GM18868 (cell line): ENCODE data around the gene FOXO1.

Experiments used
- ATAC-seq: cut with Tn5 transposase; IDR thresholded peaks from one replicate; pipeline ENCODE4 v1.9.1; 2021; ENCODE audit warnings: mild to moderate bottlenecking, moderate library complexity; ENCODE audit not compliant: unreplicated experiment

FOXO1 gene

DNA sequence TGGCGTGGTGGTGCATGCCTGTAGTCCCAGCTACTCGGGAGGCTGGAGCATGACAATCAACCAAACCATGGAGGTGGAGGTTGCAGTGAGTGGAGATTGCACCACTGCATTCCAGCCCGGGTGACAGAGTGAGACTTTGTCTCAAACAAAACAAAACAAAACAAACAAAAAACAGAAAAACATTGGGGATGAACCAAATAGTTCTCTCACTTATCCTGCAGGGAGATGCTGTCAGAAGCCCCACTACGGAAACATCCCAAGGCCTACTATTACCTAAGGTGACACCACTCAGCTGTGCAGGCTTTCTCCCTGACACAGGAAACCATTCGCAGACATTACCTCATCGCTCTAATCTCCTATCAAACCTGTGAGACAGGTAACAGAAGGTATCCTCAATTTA is 113.5 kb downstream of the FOXO1 start:
- no peak for ATAC-seq

GRCh38 chr13:40550130-40550529 is 116.3 kb downstream of the FOXO1 start:
- no peak for ATAC-seq

GRCh38 chr13:40549500-40550094 is 116.8 kb downstream of the FOXO1 start:
- no peak for ATAC-seq

- ATAC-seq = no peak
Measured at GRCh38 chr13:40547591-40548315, 118.7 kb downstream of the FOXO1 start.

DNA sequence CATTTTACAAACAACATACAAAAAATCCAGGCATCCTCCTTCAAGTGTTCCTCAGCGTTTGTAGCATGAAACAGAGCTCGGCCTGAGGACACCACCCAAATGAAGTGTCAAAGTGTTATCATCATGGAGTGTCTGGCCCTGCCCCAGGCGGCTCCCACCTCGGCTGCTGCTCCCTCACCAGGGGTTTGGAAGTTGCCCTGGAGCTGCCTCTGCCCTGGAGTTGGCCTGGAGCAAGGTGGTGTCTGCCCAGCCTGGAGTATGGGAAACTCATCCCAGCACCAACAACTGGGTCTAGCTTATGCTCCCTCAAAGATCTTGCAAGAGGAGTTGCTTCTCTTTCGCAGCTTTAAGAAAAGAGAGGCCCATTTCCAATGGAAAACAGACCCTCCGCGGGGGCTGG is 120.4 kb downstream of the FOXO1 start:
- ATAC-seq = no peak

GRCh38 chr13:40540328-40541044 is 126.0 kb downstream of the FOXO1 start:
- ATAC-seq = no peak

DNA sequence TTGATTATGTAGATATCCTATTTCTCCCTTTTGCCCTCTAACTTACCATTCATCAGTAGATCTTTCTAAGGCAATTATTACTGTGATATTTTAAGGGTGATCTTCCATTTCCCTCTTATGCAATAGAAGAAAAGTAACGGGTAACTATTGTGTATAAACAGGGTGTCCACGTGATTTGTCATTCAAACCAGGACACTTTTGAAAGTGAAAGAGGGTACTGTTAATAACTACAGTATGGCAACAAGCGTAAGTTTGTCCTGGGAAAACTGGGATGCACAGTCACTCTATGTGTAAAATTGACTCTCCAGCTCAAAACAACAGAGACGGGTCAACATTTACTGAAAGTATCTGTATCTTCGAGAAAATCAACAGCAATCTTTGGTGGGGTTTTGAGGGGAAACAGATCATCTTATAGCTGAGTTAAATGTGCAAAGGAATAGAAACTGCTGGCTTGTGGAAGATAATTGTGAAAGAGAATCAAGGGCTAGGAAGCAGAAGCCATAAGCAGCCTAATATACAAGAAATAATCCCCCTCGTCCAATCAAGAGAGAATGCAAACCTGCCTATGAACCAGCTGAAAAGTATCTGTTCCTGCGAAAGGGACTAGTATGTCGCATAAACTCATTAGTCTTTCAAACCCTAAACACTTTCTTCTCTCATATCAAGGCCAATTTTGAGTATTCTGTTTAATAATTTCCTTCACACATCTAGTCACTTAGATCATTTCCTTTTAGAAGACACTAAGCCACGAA is 126.7 kb downstream of the FOXO1 start:
- no peak for ATAC-seq

DNA sequence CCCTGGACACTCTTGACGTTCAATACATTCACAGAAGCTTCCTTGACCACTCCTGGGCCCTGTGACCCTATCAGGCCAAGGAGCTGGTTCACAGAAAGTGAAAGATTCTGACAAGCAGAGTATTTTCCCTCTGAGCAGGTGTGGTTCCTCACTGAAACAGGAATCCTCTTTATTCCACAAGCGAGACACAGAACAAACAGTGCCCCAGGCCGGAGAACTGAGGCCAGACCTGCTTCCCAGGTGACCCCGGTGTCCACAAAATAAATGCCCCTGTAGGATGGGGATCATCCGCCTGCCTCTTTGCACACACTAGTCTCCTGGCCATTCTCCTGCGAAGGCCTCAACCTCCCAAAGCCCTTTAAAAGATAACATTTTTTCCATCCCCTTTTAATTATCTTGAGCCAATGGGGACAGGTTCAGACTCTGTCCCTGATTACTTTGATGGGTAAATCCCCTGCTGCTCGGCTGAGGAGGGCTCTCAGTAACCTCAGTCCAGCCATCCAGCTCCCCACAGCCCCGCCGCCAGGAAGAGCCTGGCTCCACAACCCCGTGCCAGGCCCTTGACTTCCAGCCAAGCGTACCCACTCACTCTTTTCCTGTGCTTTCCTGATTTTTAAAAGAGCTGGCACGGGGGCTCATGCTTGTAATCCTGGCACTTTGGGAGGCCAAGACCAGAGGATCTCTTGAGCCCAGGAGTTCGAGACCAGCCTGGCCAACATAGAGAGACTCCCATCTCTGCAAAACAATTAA is 129.1 kb downstream of the FOXO1 start:
- no peak for ATAC-seq

DNA sequence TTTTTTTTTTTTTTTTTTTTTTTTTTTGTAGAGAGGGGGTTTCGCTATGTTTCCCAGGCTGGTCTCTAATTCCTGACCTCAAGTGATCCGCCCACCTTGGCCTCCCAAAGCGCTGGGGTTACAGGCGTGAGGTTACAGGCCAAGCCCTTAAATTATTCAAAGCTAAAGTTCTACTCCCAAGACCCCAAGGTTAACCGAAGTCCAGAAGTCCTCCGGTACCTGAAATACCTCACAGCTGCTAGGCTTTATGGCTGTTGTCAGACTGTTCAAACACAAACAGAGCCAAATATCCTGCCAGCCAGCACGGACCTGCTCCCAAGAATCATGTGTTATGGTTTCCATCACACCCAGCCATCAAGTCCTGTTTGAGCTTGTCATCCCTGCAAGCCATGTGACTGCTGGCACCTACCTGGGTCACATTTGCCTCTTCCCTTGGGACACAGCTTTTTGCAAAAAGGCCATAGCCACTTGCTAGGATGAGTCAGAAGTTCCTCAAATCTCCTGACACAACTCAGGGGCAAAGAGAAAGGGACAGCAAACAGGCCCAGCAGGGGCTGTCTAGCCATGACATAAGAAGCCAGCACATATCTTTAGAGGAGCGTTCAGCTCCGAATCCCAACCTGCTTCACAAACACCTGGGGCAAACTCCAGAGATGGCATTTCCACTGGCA is 129.9 kb downstream of the FOXO1 start:
- no peak for ATAC-seq

DNA sequence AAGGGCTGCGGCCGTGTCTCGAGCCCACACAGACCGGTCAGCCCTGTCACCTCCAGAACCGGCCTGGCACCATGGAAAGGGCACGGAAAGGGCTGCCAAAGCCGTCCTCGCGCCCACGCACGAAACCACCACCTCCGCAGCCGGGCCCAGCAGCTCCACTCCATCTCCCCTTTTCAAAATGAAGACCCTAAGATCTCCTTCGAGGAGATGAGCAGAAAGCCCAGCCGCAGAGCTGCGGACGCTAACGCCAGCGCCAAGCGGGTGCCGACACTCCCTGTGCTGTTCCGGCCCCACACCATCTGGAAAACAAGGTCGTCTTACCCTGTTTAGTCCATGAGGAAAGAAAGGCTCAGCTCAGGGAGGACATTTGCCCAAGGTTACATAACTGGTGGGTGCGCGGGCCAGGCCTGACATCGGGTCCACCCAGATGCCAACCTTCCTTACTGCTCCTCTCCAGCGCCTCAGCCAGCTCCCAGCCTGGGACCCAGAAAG is 131.1 kb downstream of the FOXO1 start:
- ATAC-seq = no peak

DNA sequence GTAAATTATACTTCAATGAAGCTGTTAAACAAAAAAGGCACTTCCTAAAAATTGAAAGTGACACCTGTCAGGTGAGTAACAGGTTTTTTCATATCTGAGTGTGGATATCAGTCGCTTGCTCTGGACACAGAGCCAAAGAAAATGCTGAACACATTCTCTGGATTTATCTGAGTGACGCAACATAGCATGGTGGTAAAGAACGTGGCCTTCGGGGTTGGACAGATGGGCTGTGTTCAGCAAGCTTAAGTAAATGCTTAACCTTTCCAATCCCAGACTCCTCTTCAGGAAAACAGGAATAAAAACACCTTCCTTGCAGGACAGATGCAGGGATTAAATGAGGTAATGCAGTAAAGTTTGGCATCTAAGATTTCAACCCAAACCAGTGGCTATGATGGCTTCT is 132.0 kb downstream of the FOXO1 start:
- no peak for ATAC-seq

GRCh38 chr13:40533072-40533471 is 133.4 kb downstream of the FOXO1 start:
- no peak for ATAC-seq

- no peak for ATAC-seq
Measured at GRCh38 chr13:40530961-40531360, 135.5 kb downstream of the FOXO1 start.

DNA sequence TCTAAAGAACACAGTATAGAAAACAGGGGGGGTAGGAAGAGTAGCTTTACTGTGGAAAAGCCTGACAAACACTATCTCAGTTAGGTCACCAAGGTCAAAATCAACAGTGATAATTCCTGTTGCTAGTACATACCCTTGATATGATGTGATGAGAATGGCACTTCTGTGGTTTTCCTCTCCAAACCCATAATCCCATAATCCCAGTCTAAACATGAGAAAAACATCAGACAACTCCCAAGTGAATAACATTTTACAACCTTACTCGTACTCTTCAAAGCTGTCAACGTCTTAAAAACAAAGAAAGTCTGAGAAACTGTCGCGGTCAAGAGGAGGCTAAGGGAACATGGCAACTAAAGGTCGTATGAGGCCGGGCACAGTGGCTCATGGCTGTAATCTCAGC is 137.6 kb downstream of the FOXO1 start:
- no peak for ATAC-seq

GRCh38 chr13:40527914-40528313 is 138.5 kb downstream of the FOXO1 start:
- ATAC-seq = no peak

DNA sequence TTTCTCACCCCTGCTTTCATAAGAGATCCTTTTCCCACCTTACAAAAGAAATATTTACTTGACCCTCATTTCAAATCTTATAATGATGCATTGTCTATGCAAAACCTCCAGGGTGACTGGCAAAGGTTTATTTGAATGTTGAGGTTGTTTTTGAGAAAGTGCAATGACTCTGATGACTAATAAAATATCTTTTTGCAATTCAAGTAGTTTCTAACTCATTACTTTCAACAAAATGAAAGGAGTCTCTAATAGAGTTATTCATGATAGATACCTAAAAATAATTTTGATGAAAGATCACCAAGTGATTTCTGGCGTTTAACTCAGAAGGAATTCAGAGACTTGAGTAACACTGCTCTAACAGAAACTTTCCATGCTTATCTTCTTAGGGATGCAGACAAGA is 144.2 kb downstream of the FOXO1 start:
- no peak for ATAC-seq

DNA sequence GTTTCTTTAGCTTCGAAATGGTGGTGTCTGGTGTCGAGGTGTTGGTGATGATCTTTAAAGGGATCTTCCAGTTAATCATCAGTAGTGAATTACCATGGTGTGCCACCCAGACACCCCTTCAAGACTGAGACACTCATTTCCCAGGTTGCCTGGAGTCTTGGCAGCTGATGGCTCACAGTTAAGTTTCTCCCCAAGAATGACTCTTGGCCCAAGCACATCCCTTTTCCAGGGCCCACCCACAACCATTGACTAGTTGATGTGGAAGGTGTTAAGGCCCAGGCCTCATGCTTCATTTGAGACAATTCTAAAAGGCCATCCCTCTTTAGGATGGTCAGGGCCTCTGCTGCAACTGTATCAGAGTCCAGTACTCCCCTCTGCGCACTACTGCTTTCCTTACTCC is 145.5 kb downstream of the FOXO1 start:
- ATAC-seq = no peak

GRCh38 chr13:40519637-40520036 is 146.8 kb downstream of the FOXO1 start:
- no peak for ATAC-seq

DNA sequence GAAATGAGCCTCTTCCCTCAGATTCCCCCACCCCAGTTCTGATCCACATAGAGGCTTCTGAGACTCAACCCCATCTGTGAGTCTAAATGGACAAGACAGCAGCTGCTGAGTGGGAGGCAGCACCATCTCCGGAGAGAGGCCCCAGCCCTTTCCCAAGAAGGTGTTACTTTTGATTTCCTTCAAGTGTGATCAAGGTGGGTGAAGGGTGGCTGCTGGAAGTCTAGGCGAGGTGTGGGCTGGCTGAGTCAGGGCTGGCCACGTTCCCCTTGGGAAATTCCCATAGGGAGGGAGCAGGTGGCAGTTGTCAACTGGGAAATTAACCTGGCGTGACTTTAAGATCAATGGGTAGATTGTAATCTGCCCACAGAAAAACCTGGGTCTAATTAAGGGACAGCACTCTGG is 148.0 kb downstream of the FOXO1 start:
- ATAC-seq = peak; percentile 33
